GM21619 (cell line): ENCODE results near the gene GLYATL3.
A peak's percentile ranks its signal among the peaks of the same experiment; 100 is the strongest.

Source experiments
- ATAC-seq: cut with Tn5 transposase; IDR thresholded peaks from one replicate; pipeline ENCODE4 v1.9.1; 2021; ENCODE audit not compliant: unreplicated experiment

The GLYATL3 gene

DNA sequence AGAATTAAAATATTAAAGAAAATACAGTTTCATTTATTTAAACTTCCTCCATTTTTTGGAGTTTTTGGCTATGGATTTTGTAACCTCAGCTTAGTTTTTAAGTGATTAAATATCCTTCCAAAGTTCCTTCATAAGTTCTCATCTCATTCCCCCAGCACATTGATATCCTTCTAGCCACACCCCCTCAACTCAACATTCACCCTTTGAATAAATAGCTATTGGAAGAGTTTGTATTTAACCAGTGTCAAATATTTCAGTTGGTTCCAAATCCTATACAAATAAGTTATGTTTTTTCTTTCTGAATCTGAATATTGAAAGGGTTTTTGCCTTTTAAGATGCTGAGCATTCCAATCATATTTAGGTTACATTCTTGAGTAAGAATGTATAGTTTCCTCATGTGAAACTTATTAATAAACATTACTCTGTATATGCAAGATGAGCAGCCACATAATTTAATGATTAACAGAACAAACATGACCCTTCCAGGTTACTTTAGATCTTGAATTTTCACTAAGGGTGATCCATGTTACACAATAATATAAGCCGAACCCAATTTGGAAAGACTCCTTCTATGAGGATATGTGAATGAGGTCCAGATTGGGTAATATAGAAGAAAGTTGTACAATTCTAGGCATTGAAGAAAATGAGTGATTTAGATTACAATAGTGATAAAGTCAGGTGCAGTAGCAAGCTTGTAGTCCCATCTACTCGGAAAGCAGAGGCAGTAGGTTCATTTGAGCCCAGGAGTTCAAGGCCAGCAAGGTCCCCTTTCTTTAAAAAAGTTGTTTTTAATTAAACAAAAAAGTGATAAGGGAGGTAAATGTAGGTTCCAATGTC lies 13.6 kb downstream of the GLYATL3 start:
- ATAC-seq, result no peak

DNA sequence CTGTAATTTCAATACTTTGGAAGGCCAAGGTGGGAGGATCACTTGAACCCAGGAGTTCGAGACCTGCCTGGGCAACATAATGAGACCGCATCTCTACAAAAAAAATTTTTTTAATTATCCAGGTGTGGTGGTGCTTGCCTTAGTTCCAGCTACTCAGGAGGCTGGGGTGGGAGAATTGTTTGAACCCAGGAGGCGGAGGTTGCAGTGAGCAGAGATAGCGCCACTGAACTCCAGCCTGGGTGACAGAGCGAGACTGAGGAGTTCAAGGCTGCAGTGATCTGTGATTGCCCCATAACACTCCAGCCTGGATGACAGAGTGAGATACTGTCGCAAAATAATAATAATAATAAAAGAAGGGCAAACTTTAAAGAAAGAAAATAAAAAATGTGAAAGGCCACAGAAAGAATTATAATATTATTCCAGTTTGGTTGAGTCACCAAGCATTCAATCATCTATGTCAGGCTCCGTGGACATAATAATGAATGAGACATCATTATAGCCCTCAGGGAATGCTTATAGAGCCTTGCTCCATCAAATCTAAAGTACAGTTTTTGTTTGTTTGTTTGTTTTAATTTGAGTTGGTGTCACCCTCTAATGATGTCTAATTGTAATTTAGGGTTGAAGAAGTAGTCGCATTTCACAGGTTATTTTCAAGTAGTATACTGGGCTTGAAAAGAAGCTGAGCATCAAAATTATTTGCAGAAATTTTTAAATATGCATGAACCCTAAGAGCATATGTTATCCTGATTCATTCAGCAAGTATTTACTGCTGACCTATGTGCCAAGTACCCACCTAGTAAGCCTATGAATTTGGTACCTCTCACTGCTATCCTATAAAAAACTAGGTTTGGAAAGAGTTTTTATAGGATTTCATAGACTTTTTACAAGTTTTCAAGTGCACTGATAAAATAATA lies 15.1 kb downstream of the GLYATL3 start:
- no peak for ATAC-seq

DNA sequence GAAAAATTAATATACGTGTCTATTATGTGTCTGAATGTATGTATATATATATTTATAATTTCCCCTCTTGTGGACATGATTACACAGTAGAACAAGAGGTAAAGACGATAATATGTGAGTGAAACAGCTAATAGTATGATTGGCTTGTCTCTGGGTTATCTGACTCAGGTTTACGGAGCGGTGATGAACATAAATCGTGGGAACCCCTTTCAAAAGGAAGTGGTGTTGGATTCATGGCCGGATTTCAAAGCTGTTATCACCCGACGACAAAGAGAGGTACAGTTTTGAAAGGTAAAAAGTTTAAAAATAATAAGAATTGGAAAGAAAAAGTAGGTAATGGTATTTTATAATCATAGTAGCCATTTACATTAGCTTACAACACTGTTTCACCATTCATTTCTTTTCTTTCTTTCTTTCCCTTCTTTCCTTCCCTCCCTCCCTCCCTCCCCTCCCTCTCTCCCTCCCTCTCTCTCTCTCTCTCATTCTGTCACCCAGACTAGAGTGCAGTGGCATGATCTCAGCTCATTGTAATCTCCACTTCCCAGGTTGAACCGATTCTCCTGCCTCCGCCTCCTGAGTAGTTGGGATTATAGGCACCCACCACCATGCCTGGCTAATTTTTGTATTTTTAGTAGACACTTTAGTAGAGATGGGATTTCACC lies 15.9 kb downstream of the GLYATL3 start:
- no peak for ATAC-seq

DNA sequence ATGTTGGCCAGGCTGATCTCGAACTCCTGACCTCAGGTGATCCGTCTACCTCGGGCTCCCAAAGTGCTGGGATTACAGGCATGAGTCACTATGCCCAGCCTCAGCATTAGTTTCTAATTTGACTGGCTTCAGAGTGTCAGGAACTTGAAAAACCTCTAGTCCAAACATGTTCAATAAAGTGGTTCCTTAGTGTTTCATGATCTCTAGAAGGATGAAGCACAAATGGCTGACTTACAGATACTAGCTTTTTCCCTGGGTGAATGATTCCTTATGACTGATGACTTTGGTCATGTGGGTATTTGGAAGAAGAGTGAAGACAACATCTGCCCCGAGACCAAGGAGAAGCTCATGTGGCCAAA lies 16.4 kb downstream of the GLYATL3 start:
- ATAC-seq, result no peak

DNA sequence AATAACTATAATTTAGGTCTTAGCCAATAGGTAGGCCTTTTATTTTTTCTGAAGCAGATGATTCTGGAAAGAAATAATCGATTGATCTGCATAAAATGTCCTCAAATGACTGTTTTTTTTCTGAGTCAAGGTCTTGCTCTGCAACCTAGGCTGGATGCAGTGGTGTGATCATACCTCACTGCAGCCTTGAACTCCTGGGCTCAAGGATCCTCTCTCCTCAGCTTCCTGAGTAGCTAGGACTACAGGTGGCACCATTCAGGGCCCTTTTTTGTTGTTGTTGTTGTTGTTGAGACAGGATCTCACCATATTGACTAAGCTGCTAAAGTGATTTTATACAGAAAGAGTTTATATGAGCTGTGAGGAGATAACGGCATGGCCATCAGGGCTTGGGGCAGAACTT lies 18.2 kb downstream of the GLYATL3 start:
- ATAC-seq, result no peak

DNA sequence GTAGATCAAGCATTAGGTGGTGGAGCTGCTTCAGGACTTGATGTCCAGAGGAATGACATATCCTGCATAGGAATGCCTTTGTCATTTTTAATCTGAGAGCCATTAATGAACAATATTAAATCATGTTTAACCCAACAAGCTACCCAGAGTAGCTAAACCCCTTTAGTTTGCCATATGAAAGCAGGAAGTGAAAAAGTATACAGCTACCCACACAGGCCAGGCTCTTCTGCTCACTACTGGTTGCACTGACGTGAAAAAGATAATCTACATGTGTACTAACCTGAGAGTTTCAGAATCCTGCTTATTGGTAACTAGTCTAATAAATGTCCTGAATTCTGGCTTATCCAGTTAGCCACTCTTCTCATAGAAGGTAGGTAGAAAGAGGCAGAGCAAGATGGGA lies 19.9 kb downstream of the GLYATL3 start:
- peak; percentile 82 for ATAC-seq

DNA sequence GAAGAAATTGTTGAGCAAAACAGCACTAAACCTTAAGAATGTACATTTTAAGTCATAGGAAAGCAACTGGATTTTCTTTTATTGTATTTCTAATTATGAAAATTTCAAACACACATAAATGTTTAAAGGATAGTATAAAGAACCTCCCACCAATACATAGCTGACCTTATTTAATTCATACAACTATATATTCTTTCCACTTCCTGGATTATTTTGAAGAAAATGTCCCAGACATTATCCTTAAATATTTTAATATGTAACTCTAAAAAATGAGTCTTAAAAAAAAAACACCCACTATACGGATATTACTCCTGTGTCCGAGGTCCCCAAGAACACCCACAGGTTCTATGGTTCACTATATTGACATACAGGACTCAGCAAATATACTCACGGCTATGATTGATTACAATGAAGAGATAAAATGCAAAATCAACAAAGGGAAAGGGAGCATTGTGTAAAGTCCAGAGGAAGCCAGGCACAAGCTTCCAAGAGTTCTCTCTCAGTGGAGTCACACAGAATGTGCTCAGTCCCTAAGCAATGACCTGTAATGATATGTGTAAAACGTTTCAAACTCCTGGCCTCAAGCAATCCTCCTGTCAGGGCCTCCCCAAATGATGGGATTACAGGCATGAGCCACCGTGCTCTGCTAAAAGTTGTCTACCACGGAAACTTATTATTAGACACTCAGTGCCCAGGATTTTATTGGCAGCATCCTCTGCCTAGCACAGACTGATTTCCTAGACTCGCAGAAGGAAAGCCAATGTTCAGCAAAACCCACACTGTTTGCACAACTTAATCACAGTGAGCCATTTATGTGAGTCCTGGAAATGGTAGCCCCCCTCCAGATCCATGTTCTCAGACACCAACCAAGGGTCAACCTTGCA lies 23.2 kb downstream of the GLYATL3 start:
- ATAC-seq, result no peak

DNA sequence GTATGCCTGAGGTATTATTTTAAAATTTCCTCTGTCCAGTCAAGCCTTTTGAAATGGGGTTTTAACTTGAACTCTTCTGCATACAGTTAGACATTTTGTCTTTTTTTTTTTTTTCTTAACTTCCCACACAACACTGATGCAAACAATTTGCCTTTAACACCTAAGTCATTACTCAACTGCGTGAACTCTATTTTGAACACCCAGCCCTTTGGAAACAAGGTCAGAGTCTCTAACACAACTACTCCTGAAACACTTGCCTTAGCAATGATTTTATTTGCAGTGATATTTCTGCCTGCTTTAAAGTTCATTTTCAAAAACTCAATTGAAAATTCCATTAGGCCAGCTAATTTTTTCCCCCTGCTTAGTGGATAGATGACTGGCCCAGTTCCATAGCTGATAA lies 24.2 kb downstream of the GLYATL3 start:
- ATAC-seq, result no peak

DNA sequence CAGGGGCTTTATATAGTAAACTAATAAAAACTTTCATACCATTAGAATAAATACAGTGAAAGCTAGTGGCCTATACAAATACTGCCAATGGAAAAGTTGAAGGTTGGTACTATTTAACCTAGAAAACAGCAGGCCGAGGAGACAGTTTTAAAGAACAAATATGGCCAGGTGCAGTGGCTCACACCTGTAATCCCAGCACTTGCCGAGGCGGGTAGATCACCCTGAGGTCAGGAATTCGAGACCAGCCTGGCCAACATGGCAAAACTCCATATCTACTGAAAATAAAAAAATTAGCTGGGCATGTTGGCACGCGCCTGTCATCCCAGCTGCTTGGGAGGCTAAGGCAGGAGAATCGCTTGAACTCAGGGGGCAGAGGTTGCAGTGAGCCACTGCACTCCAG lies 24.8 kb downstream of the GLYATL3 start:
- no peak for ATAC-seq

DNA sequence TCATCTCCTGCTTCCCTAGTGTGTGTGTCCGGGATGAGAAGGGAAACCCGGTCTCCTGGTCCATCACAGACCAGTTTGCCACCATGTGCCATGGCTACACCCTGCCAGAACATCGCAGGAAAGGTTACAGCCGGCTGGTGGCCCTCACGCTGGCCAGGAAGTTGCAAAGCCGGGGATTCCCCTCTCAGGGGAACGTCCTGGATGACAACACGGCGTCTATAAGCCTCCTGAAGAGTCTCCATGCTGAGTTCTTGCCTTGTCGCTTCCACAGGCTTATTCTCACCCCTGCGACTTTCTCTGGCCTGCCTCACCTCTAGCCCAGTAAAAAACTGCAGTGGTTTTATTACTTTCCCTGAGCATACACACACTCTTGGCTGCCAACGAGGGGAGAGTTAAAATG lies 26.9 kb downstream of the GLYATL3 start:
- no peak for ATAC-seq

DNA sequence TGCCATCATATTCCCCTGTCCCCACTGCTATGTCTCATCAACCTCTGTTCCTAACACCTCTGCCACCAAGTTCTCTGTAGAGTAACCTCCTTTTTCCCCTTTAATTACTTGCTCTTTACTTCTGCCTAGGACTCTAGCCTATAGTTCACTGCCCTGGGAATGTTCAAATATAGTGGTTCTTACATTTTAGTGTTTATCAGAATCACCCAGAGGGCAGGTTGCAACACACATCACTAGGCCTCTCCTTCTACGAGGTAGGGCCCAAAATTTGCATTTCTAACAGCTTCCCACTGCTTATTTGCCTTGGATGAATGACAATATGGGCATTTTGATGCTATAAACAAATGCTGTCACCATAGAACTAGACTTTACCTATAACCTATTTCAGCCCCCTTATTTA lies 27.6 kb downstream of the GLYATL3 start:
- no peak for ATAC-seq

DNA sequence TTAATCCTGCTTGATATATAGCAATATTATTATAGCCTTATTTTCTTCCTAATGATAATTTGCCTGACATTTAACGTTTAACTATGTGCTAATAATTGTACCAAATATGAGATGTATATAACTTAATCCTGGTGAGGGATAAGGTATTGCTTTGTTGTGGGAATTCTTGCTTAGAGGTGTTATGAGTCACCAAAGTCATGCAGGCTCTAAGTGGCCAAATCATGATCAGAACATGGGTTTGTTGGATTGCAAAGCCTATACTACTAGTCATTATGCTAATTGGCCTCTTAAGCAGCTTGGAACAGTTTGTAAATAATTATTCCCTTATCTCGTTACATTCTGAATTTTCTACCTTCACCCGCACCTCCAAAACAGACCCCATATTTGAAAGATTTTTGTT lies 28.8 kb downstream of the GLYATL3 start:
- ATAC-seq, result no peak

DNA sequence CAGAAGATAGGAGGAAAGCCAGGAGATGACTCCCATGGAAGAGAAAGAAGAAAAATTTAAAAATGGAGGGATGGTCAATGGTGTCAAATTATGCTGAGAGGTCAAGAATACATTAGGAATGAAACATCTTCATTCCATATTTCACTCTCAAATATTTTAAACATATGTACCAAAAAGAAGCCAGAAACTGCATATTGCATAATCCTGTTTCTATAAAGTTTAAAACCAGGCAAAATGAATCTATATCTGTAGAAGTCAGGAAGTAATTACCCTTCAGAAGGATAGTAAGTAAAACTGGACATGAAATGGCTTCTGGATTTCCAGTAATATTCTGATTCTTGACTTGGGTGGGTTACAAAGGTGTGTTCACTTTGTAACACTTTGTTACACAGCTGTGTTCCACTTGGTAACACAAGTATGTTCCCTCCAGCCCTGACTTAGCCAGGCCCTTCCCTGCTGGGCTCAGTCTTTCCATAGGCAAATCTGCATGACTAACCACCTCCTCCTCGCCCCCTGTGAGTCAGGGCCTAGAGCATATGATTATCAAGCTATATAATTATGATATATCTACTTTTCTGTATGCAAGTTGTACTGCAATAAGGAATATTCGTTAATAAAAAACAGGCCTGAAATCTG lies 30.5 kb downstream of the GLYATL3 start:
- ATAC-seq, result no peak

DNA sequence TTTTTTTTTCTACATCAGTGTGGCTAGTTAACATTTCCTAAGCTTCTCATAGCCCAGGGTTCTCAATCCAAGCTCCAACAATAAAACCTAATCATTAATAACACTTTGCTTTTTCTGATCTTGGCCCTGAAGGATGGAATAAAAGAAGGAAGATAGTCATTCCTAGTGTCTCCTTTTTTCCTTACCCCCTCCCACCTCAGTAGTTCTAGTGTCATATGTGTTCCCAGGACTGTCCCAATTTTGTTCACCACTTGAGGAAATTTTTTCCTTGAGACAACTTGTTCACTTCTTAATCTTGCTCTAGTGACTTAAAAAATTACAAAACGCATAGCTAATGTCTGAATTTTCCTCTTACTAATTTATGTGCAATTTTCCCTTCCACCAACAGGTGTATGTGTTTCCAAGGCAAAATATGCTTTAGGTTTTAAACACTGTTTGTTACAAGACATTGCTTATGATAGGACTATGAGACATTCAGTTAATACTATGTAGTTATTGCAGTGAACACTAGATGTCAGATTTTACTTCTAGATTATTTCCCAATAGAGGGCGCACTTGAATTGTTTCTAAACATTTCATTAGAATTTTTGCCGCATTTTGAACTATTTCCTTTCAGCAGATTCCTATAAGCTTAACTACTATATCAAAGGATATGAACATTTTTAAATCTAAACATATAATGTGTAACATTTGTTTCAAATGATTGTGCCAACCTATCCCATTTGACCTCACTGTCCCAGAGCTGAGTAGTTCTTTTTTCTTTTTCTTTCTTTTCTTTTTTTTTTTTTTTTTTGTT lies 32.2 kb downstream of the GLYATL3 start:
- peak; percentile 95 for ATAC-seq

DNA sequence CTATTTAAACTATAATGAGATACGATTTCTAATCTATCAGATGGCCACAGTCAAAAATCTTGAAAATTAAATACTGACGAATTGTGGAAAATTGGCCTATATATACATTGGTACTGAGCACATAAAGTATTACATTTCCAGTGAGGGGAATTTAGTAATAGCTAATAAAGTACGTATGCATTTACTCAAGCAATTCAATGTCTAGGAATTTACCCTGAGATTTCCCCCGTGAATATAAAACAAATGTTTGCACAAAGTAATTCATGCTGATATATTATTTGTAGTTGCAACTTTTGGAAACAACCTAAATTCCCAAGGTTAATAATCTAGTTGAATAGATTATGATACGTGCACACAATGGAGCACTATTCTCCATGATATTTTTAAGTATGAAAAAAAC lies 36.1 kb downstream of the GLYATL3 start:
- ATAC-seq, result no peak

DNA sequence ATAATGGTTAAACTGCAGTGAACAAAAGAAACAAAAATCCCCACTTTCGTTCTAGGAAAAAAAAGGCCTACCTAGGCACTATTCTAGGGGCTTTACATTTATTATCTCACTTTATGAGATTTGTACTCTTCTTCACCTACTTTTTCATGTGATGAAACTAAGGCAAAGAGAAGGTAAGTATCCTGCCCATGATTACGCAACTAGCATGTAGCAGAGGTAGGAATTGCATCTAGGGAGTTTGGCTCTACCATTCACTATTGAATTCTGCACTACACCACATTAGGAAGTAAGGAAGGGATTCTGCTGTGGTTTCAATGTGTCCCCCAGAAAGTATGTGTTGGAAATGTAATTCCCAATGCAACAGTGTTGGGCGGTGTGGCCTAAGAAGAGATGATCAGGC lies 39.4 kb downstream of the GLYATL3 start:
- ATAC-seq, result no peak

DNA sequence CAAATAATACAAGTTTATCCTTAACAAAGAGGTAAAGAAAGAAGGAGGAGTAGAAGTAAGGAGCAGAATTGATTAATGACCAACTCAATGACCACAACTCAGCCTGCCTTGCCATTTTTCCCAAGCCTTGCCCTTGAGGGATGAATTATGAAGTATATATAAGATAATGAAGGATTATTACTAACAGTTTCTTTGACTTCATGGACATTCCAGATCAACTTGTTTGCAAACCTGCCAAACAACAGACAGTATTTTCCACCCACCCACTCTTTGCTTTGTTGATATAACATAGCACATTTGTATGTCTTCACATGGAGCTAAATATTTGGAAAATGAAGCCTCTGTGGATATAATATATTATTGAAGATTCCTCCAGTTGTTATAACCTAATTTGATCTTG lies 40.9 kb downstream of the GLYATL3 start:
- no peak for ATAC-seq

DNA sequence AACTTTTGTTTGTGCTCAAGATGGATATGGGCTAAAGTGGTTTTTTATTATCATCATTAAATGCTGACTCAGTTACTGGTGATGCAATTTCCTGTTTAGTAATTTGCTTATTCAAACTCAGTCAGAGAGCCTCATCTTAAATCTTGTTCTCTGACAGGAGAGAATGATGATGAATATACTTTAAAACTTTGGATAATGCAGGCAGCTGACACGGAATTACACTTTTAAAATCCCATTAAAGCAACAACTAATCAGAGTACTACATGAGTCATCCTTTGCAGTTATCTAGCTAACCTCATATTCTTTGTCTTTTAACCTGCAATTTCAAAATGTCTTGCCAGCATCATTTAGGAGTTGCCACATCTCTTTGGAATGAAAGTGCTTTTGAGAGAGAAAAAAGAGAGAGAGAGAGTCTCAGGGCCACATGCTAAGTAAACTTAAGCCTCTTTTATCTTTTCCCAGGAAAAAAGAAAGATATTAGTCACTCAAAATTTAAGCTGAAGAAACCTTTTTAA lies 41.5 kb downstream of the GLYATL3 start:
- no peak for ATAC-seq

DNA sequence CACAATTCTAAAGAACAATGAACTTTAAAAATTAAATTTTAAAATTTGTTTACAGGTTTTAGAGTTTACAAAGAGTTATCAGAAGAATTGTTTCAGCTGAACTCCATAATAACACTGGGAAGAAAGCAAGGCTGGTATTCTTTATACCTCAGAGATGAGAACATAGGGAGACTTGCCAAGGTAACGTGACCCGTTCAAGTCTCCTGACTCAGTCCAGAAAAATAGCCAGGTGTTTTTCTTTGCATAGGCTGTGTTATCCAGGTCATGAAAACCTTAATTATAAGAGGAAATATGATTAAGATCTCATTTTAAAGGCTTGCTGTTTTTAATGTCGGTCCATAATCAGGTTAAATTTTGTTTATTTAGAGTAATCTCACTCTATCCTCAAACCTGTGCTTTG lies 42.2 kb downstream of the GLYATL3 start:
- no peak for ATAC-seq
